NCI-H748 treated with DMSO at 0.1 percent for 48 hours (cell line): ENCODE results near the gene PRMT5.

Source experiments
- DNase-seq: peaks from one replicate; lab custom pipeline; 2025; lab: John Stamatoyannopoulos, UW

Gene PRMT5

DNA sequence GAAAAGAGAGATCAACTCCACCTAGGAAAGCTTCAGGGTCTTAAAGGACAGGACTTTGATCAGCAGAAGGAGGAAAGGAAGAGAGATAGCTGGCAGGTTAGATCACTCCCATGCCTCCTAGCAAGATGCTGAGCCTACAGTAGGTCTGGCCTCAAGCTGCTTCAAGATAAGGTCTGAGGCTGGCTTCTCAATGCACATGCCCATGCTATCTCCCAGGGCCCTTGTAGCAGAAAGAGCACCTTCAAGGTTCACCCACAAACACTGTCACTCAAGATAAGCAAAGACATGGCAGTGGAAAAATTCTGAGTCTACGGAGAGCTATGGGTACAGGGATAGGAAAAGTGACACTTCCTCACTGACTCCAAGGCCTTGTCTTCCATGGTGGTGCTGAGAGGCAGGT is 31.8 kb downstream of the PRMT5 start:
- DNase-seq = no peak

DNA sequence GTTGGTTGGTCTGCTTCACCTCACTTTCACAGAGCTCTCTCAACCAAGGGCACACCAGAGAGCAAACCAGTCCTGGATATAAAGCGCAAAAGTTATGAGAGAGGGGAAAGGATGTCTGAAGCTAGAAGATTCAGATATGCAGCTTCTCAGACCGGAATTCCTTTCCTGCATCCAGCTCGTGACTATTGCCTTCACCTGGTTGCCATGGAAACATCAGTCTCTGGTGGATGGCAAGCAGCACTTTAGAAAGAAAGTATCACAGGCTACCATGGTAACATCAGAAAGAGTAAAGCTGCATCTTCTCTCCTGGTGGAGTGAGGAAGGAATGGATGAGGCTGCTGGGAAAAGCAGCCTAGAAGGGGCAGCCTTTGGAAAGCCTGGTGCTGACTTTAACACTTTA is 32.4 kb downstream of the PRMT5 start:
- no peak for DNase-seq

GRCh38 chr14:22896356-22896755 is 32.8 kb downstream of the PRMT5 start:
- no peak for DNase-seq

DNA sequence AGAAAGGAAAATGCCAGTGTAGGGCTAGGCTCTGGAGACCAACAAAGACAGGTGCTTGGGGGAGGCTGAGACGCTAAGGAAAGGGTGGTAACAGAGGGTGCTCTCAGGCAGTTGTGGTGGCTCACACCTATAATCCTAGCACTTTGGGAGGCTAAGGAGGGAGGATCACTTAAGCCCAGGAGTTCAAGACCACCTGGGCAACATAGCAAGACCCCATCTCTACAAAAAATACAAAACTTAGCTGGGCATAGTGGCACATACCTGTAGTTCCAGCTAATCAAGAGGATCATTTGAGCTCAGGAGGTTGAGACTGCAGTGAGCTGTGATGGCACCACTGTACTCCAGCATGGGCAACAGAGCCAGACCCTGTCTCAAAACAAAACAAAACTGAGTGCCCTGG is 33.8 kb downstream of the PRMT5 start:
- DNase-seq = no peak

- DNase-seq = no peak
Measured at GRCh38 chr14:22893706-22894105, 35.5 kb downstream of the PRMT5 start.

GRCh38 chr14:22892488-22892887 is 36.7 kb downstream of the PRMT5 start:
- DNase-seq = no peak

- no peak for DNase-seq
Measured at GRCh38 chr14:22890416-22890815, 38.8 kb downstream of the PRMT5 start.

DNA sequence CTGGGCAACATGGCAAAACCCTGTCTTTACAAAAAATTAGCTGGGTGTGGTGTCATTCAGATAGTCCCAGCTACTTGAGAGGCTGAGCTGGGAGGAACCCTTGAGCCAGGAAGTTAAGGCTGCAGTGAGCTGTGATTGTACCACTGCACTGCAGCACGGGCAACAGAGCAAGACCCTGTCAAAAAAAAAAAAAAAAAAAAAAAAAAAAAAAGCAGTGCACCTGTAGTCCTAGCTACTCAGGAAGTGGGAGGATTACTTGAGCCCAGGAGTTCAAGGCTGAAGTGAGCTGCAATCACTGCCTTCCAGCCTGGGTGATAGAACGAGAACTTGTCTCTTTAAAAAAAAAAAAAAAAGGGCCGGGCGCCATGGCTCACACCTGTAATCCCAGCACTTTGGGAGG is 40.5 kb downstream of the PRMT5 start:
- no peak for DNase-seq

GRCh38 chr14:22887990-22888378 is 41.2 kb downstream of the PRMT5 start:
- DNase-seq = no peak

GRCh38 chr14:22887260-22887989 is 41.8 kb downstream of the PRMT5 start:
- peak; percentile 87 for DNase-seq

DNA sequence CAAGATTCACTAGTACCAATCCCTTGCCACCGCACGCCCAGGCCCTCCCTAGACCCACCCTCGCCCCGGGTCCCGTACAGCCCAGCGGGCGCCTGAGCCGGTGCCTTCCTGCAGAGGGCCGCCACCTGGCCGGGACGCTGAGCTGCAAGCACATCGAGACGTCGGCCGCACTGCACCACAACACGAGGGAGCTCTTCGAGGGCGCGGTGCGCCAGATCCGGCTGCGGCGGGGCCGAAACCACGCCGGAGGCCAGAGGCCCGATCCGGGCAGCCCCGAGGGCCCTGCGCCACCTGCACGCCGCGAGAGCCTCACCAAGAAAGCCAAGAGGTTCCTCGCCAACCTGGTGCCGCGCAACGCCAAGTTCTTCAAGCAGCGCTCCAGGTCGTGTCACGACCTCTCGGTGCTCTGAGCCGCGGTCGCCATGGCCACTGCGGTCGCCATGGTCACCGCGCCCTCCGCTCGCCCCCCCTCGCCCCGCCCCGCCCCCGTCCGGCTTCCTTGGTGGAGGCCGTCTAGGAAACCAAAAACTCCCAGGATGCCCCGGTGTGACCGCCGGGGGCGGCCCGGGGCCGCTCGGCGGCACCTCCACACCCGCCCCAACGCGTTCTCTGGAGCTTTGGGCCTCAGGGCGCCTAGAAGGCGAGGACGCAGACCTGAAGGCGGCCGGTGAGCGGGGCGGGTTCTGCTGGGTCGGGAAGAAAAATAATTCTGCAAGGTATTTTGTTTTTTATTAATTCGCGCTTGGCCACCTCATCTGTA is 42.5 kb downstream of the PRMT5 start:
- DNase-seq = peak; percentile 74

DNA sequence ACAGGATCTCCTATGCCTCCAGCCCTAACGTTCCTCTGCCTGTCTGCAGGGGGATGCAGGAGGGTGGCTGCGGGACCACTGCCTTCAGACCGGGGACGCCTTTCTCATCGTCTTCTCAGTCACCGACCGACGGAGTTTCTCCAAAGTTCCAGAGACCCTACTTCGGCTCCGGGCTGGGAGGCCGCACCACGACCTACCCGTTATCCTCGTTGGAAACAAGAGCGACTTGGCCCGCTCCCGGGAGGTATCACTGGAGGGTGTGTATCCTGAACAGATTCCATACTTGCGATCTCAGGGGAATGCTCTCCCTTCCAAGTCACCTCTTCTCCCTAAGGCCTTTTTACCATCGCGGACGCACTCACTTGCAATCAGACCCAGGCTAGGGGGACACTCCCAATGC is 43.2 kb downstream of the PRMT5 start:
- DNase-seq = no peak

DNA sequence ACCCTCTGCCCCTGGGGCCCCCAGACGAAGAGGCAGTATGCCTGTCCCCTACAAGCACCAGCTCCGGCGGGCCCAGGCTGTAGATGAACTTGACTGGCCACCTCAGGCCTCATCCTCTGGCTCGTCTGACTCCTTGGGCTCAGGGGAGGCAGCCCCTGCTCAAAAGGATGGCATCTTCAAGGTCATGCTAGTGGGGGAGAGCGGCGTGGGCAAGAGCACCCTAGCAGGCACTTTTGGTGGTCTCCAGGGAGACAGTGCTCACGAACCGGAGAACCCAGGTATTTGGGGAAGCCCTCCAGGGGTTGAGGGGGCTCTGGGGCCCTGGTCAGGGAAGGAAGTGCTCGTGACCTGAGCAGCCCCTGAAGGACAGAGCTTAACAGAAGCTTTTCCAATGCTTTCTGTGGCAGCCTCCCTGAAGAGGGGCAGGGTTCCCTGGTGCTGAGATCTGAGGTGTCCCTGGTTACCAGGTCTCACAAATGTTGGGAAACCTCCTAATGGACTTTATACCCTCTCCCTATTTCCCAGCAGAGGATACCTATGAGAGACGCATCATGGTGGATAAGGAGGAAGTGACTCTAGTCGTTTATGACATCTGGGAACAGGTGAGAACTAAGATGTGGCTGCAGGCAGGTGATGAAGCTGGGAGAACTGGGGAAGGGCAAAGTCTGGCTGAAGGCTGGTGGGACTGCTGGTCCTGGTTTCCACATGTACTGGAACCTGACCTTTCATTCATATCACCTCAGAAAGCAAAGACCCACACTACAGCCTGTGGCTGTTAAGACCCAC is 44.2 kb downstream of the PRMT5 start:
- DNase-seq = no peak

DNA sequence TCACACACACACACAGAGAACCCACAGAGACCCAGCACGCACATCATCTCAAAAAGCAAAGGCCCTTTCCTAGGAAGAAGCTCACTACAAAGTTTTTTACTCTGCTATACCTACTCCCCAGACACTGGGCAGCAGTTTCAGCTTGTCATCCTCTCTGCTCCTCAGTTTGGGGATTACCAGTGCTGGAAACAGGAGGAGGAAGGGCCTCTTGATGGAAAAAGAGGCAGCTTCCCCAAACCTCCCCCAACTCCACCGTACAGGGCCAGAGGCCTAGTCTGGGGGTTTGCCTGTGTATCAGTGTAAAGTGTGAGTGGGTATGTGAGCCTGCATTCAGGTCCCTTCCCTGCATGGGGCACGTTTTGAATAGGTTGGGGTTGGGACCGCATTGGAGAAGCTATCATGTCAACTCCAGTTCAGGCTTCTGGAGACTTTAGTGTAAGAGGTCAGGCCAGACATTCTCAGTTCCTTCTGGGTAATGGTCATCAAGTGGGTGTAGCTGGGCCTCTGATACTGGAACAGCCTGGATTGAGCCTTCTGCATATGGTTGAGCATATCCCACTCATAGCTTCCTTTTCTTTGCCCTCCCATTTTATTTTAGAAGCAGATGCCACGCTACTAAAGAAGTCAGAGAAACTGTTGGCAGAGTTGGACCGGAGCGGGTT is 45.0 kb downstream of the PRMT5 start:
- DNase-seq = no peak

DNA sequence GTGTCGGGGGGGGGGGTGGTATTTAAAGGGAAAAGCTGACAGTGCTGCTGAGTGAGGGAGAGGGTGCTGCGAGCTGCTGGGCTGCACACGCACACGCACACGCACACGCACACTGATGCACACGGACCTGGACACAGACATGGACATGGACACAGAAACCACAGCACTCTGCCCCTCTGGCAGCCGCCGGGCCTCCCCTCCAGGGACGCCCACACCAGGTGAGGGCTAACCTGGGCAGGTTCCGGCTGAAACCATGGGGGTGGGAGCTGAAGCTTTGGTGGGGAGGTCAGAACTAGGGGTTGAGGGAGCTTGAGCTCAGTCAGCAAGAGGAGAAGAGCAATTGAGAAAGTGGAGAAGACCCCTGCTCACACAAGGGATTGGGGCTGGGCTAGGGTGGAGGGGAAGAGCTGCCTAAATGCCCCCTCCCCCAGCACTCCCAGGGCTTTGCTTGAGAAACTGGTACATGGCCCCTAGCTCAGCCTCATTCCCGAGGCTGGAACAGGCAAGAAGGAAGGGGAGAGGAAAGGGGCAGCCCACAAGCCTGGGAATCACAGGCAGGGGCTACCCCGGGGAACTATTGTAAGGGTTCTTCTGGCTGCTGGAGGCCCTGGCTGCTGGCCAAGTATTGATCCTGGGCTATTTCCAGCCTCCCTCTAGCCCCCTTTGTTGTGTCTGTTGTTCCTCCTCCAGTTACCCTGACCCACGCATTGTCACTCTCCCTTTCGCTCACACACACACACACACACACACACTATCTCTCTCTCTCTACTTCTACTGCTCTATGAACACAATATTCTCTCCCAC is 45.8 kb downstream of the PRMT5 start, which contains the start of gene REM2:
Gene REM2 (plus strand): TSS at position 50 of the 804 bp plus-strand sequence. CDS start 66 bp downstream, at position 116.
- peak; percentile 37 for DNase-seq

DNA sequence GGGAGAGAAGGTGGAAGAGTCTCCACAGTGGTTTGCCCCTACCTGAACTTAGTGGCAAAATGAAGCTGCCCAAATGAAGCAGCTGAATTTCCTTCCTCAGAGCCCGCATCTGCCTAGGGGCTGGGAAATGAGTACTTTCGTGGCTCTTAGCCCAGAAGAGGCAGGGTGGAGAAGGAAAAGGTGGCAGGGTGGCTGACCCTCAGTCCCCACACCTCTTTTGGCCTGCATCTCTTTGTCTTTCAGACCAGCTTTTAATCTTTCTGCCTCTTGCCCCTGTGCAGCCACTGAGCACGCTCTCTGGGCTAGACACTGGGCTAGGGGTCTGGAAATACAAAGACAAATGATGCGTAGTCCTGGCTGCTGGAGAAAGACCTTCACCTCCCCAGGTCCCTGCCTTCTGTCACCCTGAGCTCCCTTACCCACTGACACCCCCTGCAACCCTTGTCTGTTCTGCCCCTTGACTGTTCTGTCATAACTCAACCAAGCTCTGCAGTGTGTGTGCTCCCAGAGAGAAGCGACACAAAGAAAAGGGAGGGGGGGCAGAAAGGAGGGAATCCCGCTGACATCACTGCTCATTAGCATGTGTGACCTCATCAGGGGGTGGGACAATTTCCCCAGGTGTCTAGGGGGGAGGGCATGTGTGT is 46.5 kb downstream of the PRMT5 start:
- no peak for DNase-seq

- DNase-seq = no peak
Measured at GRCh38 chr14:22882064-22882463, 47.1 kb downstream of the PRMT5 start.

GRCh38 chr14:22878271-22879246 is 50.6 kb downstream of the PRMT5 start:
- DNase-seq = no peak

- no peak for DNase-seq
Measured at GRCh38 chr14:22877000-22877501, 52.1 kb downstream of the PRMT5 start.
